Nephron progenitor cell (in vitro differentiated cells): ENCODE results near the gene NTRK3.

Experiments used
- DNase-seq: peaks from one replicate; pipeline ENCODE4 v3.0.0; 2021
- H3K27ac Mint-ChIP-seq: 2 replicates; pipeline ENCODE4 v1.8.0; 2021; ENCODE audit warnings: mild to moderate bottlenecking, moderate library complexity, mixed read lengths
- H3K27me3 Mint-ChIP-seq: 2 replicates; pipeline ENCODE4 v1.8.0; 2021; ENCODE audit warnings: mild to moderate bottlenecking, low read depth, mixed read lengths; ENCODE audit not compliant: poor library complexity
- H3K36me3 Mint-ChIP-seq: 2 replicates; pipeline ENCODE4 v1.8.0; 2021; ENCODE audit warnings: low read depth, mixed read lengths
- H3K4me1 Mint-ChIP-seq: 2 replicates; pipeline ENCODE4 v1.8.0; 2021; ENCODE audit warnings: mixed read lengths
- H3K4me3 Mint-ChIP-seq: 2 replicates; pipeline ENCODE4 v1.8.0; 2021; ENCODE audit warnings: mild to moderate bottlenecking, moderate library complexity, mixed read lengths
- H3K9me3 Mint-ChIP-seq: 2 replicates; pipeline ENCODE4 v1.8.0; 2021; ENCODE audit warnings: mild to moderate bottlenecking, moderate library complexity, mixed read lengths
- TF ChIP-seq, protein P1 (sequence below): fragments of 200-600 bp; sonication (generic); IDR thresholded peaks from 2 replicates; pipeline ENCODE4 v1.5.0; 2021; ENCODE audit warnings: antibody characterized with exemption

NTRK3 gene

DNA sequence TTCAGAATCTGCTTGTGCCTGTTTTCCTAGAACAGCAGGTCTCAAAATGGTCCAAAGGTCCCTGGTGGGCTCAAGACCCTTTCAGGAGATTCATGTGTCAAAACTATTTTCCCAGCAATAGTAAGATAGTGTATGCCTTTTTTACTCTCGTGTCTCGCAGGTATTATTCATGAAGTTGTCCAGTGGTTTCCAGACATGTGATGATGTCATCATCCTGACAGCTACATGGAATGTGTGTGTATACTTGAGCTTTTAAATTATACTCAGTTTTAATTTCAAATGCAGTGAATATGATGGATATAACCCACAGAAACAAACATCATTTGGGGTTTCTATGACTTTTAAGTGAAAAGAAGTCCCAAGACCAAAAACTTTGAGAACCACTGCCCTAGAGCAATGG is 288.6 kb downstream of the NTRK3 start:
- TF ChIP-seq, protein P1, sequence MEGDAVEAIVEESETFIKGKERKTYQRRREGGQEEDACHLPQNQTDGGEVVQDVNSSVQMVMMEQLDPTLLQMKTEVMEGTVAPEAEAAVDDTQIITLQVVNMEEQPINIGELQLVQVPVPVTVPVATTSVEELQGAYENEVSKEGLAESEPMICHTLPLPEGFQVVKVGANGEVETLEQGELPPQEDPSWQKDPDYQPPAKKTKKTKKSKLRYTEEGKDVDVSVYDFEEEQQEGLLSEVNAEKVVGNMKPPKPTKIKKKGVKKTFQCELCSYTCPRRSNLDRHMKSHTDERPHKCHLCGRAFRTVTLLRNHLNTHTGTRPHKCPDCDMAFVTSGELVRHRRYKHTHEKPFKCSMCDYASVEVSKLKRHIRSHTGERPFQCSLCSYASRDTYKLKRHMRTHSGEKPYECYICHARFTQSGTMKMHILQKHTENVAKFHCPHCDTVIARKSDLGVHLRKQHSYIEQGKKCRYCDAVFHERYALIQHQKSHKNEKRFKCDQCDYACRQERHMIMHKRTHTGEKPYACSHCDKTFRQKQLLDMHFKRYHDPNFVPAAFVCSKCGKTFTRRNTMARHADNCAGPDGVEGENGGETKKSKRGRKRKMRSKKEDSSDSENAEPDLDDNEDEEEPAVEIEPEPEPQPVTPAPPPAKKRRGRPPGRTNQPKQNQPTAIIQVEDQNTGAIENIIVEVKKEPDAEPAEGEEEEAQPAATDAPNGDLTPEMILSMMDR = no peak
- no peak for DNase-seq
- Mint-ChIP-seq H3K36me3 (no peaks in the 10 kb centered on the region), H3K9me3 (no peaks in the 10 kb centered on the region), H3K27ac (no peak overlapping the region), H3K4me1 (no peaks in the 10 kb centered on the region), H3K4me3 (no peak overlapping the region), H3K27me3 (peaks cover 8% of the 10 kb centered on the region)

DNA sequence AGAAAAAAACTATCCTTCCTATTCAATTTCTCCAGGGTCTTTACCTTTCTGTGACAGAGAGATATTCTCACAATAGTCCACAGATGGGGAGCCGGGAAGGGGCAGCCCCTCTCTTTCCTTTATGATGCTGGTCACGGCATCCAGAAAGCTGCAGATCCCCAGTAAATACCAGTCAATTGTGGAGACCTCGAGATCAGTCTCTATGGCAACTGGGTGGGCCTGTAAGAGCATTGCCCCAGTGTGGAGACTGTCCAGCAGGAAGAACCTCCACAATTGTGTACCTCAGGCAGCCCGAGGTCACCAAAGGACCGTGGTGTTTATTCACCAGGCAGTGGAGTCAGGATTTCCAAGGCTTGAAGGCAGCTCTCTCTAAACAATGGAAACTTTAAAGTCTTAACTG is 291.2 kb downstream of the NTRK3 start:
- Mint-ChIP-seq H3K9me3 (no peaks in the 10 kb centered on the region), H3K4me3 (no peak overlapping the region), H3K27me3 (peaks cover 18% of the 10 kb centered on the region), H3K36me3 (no peaks in the 10 kb centered on the region), H3K4me1 (no peaks in the 10 kb centered on the region), H3K27ac (no peak overlapping the region)
- TF ChIP-seq, protein P1 = no peak
- no peak for DNase-seq

DNA sequence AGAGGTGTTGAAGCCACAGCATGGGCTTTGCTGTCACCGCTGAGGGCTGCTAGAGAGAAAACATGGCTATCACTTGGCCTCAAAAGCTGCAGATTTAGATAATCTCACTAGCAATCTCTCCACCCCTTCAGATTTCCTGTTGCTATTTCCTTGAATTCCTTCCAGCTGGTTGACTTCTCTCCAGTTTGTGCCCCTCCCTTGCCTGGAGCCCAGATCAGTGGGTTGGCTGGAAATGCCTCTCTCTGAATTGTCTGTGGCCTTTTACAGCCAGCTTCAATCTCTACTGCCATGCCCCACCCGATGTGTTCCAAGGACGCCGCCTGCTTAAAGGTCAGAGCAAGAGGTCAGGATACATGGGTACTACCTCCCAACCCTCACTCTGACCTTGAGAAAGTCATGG is 294.1 kb downstream of the NTRK3 start:
- Mint-ChIP-seq H3K27me3 (peaks cover 28% of the 10 kb centered on the region), H3K27ac (no peak overlapping the region), H3K9me3 (no peaks in the 10 kb centered on the region), H3K4me3 (no peak overlapping the region), H3K4me1 (no peaks in the 10 kb centered on the region), H3K36me3 (no peaks in the 10 kb centered on the region)
- no peak for DNase-seq
- TF ChIP-seq, protein P1 = no peak

DNA sequence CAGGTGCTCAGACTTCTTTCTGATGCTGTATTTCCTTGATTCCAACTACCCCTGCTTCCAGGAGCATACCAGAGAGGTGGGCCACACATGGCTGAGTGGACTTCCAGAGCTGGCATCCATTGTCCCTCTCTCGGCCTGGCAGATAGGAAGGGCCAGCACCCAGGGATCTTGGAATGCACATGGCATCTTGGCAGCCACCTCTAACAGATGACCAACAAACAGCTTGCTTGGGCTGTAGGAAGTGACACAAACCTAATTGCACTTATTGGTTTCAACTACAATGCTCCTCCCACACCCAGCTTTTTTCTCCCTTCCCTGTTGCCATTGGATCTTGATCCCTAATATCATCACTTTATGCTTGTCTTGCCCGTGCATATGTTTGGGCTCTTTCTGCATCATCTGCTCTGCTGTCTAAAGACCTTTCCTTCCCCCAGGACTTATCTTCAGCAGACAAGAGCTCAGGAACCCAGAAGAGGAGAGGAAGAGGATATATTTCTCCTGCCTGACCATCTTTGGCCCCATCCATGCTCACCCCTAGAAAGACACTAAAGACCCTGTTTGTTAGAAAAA is 294.6 kb downstream of the NTRK3 start:
- TF ChIP-seq, protein P1 = no peak
- no peaks in the 10 kb centered on the region for H3K36me3 Mint-ChIP-seq
- DNase-seq = no peak
- H3K27ac Mint-ChIP-seq = no peak overlapping the region
- H3K4me1 Mint-ChIP-seq = no peaks in the 10 kb centered on the region
- H3K4me3 Mint-ChIP-seq = no peak overlapping the region
- no peaks in the 10 kb centered on the region for H3K9me3 Mint-ChIP-seq
- peaks cover 30% of the 10 kb centered on the region for H3K27me3 Mint-ChIP-seq

DNA sequence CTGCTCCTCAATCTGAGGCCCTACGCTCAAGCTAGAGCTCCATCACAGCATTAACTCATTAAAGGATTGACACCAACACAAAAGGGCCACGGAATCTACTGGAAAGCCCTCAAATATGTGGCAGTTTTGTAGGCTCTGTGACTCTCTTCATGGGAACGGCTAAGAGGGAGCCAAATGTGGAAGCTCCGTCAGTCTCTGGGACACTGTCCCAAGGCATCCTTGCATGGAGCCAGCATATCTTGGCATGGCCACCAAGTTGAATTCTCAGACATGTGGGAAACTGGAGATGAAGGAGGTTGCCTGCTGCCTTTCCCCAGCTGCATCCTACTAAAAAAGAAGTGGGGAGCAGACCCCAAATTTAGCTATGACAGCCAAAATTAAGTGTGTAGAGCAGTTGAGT is 296.9 kb downstream of the NTRK3 start:
- no peak overlapping the region for H3K4me3 Mint-ChIP-seq
- H3K9me3 Mint-ChIP-seq = no peaks in the 10 kb centered on the region
- no peaks in the 10 kb centered on the region for H3K4me1 Mint-ChIP-seq
- no peaks in the 10 kb centered on the region for H3K36me3 Mint-ChIP-seq
- H3K27ac Mint-ChIP-seq = no peak overlapping the region
- peaks cover 36% of the 10 kb centered on the region for H3K27me3 Mint-ChIP-seq
- TF ChIP-seq, protein P1 = no peak
- no peak for DNase-seq

DNA sequence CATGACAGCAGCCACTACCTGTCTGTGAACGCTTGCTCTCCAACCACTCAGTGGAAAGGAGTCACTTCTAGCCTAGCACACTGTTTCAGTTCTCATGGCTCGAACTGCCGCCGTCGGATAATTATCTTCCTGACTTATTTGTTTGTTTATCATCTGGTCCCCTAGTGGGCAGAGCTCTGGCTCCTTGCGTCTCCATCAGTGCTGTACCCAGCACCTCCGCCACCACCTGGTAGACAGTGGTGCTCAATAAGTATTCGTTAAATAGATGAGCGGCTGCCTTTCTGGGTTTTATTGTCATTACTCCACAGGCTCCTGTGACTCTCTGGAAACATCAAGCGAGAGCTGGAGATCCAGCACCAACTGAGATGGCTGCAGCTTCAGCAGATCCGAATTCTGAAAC is 297.5 kb downstream of the NTRK3 start:
- Mint-ChIP-seq H3K27me3 (peaks cover 40% of the 10 kb centered on the region), H3K9me3 (no peaks in the 10 kb centered on the region), H3K4me1 (no peaks in the 10 kb centered on the region), H3K36me3 (no peaks in the 10 kb centered on the region), H3K27ac (no peak overlapping the region), H3K4me3 (no peak overlapping the region)
- TF ChIP-seq, protein P1 = no peak
- no peak for DNase-seq
